ENCODE results near the gene ATG9A. TPM values are rescaled to one million over a fixed set of nuclear protein-coding genes. Genes with fewer than 3 reads are reported as not detected.
A peak's percentile ranks its signal among the peaks of the same experiment; 100 is the strongest.
"Not testable (repeated sequence)": the region's sequence is repeated elsewhere in the genome, so short reads cannot be mapped to it uniquely, and the experiment has no call there.

ATG9A gene
- total and polyA plus RNA-seq, 2 donors, result 10.0 to 27.4 TPM

DNA sequence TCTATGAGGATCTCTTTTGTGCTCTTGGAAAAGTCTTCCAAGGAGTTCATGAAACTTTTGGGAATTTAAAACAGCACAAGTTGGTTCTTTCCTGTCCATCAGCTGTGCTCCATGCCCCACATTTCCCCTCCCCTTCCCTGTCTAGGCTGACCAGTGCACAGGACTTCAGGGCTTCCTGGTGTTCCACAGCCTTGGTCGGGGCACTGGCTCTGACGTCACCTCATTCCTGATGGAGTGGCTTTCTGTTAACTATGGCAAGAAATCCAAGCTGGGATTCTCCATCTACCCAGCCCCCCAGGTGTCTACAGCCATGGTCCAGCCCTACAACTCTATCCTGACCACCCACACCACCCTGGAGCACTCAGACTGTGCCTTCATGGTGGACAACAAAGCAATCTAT, 41.6 kb upstream of the ATG9A start:
- no peak for DNase-seq (ENCODE audit: low read depth in 6 of 9, low spot score in 9 of 9)
- Histone ChIP-seq H3K9me3 (ENCODE audit: control insufficient read depth in 2 of 2, insufficient read depth in 1 of 2, low read length in 1 of 2) (no peaks in the 10 kb centered on the region), H3K4me1 (ENCODE audit: control insufficient read depth in 2 of 2, insufficient read depth in 2 of 2, low read length in 2 of 2) (no peaks in the 10 kb centered on the region), H3K36me3 (ENCODE audit: control insufficient read depth in 2 of 2, insufficient read depth in 2 of 2, low read length in 1 of 2) (no peaks in the 10 kb centered on the region), H3K27me3 (ENCODE audit: control insufficient read depth in 2 of 2, insufficient read depth in 1 of 2, low read length in 1 of 2) (peaks cover 0 to 26% of the 10 kb centered on the region in 2 donors), H3K27ac (ENCODE audit: low read depth in 1 of 2, low read length in 1 of 2) (no peak overlapping the region), H3K4me3 (ENCODE audit: low read length in 2 of 2) (no peak overlapping the region)
- WGBS, result 98% methylated on average over 2 of the region's 2 CpGs

DNA sequence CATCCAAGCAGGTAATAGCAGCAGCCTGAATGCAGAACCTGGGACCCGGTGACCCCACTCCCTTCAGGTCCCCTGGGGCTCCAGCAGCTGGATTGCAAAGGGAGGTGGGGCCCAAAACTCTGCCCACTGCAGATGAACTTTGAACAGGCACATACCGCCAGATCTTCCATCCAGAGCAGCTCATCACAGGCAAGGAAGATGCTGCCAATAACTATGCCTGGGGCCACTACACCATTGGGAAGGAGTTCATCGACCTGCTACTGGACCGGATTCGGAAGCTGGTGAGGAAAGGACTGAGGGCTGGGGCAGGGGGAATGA, 40.6 kb upstream of the ATG9A start:
- DNase-seq (ENCODE audit: low read depth in 6 of 9, low spot score in 9 of 9), result no peak

DNA sequence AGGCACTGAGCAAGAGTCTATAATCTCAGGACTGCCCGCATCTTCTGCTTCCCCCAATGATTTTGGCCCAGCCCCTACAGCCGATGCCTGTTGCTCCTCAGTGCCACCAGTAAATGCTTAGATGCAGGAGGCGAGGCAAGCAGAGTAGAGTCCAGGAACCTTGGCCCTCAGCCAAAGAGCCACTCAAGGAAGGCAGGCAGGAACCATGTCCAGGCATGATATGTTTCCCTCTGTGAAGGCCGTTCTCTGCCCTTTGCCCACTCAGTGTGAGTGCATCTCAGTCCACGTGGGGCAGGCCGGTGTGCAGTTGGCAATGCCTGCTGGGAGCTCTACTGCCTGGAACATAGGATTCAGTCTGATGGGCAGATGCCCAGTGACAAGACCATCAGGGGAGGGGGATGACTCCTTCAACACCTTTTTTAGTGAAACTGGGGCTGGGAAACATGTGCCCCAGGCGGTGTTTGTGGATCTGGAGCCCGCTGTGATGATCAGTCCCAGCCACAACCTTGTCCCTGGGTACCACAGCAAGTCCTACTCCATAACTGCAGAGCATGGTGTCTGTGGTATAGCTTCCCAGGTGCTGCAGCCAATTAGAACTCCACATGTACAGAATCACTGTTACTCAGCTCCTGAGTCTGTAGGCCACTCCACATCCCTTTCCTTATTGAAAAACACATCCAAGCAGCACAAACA, 40.1 kb upstream of the ATG9A start:
- H3K4me1 ChIP-seq (ENCODE audit: control insufficient read depth in 2 of 2, insufficient read depth in 2 of 2, low read length in 2 of 2), result no peaks in the 10 kb centered on the region

More for the DNA sequence above, 40.6 kb upstream of the ATG9A start:
- Histone ChIP-seq H3K36me3 (ENCODE audit: control insufficient read depth in 2 of 2, insufficient read depth in 2 of 2, low read length in 1 of 2) (no peaks in the 10 kb centered on the region), H3K9me3 (ENCODE audit: control insufficient read depth in 2 of 2, insufficient read depth in 1 of 2, low read length in 1 of 2) (no peaks in the 10 kb centered on the region), H3K4me3 (ENCODE audit: low read length in 2 of 2) (no peak overlapping the region), H3K27me3 (ENCODE audit: control insufficient read depth in 2 of 2, insufficient read depth in 1 of 2, low read length in 1 of 2) (peaks cover 0 to 26% of the 10 kb centered on the region in 2 donors), H3K4me1 (ENCODE audit: control insufficient read depth in 2 of 2, insufficient read depth in 2 of 2, low read length in 2 of 2) (no peaks in the 10 kb centered on the region), H3K27ac (ENCODE audit: low read depth in 1 of 2, low read length in 1 of 2) (no peak overlapping the region)
- WGBS, result 95% methylated on average over 5 of the region's 5 CpGs

DNA sequence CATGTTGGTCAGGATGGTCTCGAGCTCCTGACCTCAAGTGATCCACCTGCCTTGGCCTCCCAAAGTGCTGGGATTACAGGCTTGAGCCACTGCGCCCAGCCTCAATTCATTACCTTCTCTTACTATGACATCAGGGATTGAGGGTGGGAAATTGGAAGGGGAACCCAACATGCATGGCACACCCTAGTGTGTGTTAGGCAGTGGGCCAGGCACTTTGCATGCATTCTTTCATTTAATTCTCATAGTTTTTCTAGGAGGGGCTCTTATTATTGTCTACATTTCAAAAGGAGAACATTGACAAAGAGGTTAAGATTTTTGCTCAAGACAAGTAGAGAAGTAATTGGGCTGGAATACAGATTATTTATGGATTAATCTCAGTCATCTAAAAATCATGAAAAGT, 38.9 kb upstream of the ATG9A start:
- Histone ChIP-seq H3K27me3 (ENCODE audit: control insufficient read depth in 2 of 2, insufficient read depth in 1 of 2, low read length in 1 of 2) (peaks cover 0 to 14% of the 10 kb centered on the region in 2 donors), H3K36me3 (ENCODE audit: control insufficient read depth in 2 of 2, insufficient read depth in 2 of 2, low read length in 1 of 2) (no peaks in the 10 kb centered on the region), H3K4me3 (ENCODE audit: low read length in 2 of 2) (no peak overlapping the region), H3K27ac (ENCODE audit: low read depth in 1 of 2, low read length in 1 of 2) (no peak overlapping the region), H3K9me3 (ENCODE audit: control insufficient read depth in 2 of 2, insufficient read depth in 1 of 2, low read length in 1 of 2) (no peaks in the 10 kb centered on the region), H3K4me1 (ENCODE audit: control insufficient read depth in 2 of 2, insufficient read depth in 2 of 2, low read length in 2 of 2) (no peaks in the 10 kb centered on the region)
- 87% methylated on average over 2 of the region's 2 CpGs for WGBS
- no peak for DNase-seq (ENCODE audit: low read depth in 6 of 9, low spot score in 9 of 9)

More for the DNA sequence above, 40.1 kb upstream of the ATG9A start:
- H3K4me3 ChIP-seq (ENCODE audit: low read length in 2 of 2), result no peak overlapping the region
- peaks cover 0 to 25% of the 10 kb centered on the region in 2 donors for H3K27me3 ChIP-seq (ENCODE audit: control insufficient read depth in 2 of 2, insufficient read depth in 1 of 2, low read length in 1 of 2)
- H3K27ac ChIP-seq (ENCODE audit: low read depth in 1 of 2, low read length in 1 of 2), result no peak overlapping the region
- WGBS, result 90% methylated on average over 8 of the region's 8 CpGs
- no peaks in the 10 kb centered on the region for H3K9me3 ChIP-seq (ENCODE audit: control insufficient read depth in 2 of 2, insufficient read depth in 1 of 2, low read length in 1 of 2)
- no peaks in the 10 kb centered on the region for H3K36me3 ChIP-seq (ENCODE audit: control insufficient read depth in 2 of 2, insufficient read depth in 2 of 2, low read length in 1 of 2)
- DNase-seq (ENCODE audit: low read depth in 6 of 9, low spot score in 9 of 9), result no peak

DNA sequence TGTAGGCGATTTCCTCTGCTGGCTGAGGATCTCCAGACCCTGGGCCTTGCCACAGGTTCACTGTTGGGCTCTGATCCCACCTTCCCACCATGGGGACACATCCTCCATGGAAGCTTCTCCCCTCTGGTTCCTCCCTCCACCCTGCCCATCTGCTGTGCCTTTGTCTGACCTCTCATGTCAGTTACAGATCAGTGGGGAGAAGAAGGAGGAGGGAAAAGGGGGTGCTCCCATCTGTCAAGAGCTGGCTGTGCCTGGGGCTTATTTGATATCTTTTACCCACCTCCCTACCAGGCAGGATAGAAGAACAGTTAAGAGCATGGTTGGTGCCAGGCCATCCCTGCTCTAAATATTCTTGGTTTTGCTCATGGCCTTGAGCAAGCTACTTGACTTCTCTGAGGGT, 37.5 kb upstream of the ATG9A start:
- Histone ChIP-seq H3K27ac (ENCODE audit: low read depth in 1 of 2, low read length in 1 of 2) (no peak overlapping the region), H3K27me3 (ENCODE audit: control insufficient read depth in 2 of 2, insufficient read depth in 1 of 2, low read length in 1 of 2) (peaks cover 0 to 10% of the 10 kb centered on the region in 2 donors), H3K36me3 (ENCODE audit: control insufficient read depth in 2 of 2, insufficient read depth in 2 of 2, low read length in 1 of 2) (no peaks in the 10 kb centered on the region), H3K4me1 (ENCODE audit: control insufficient read depth in 2 of 2, insufficient read depth in 2 of 2, low read length in 2 of 2) (no peaks in the 10 kb centered on the region), H3K4me3 (ENCODE audit: low read length in 2 of 2) (no peak overlapping the region), H3K9me3 (ENCODE audit: control insufficient read depth in 2 of 2, insufficient read depth in 1 of 2, low read length in 1 of 2) (no peaks in the 10 kb centered on the region)
- DNase-seq (ENCODE audit: low read depth in 6 of 9, low spot score in 9 of 9), result no peak
- 97% methylated on average over 1 of the region's 1 CpG for WGBS

DNA sequence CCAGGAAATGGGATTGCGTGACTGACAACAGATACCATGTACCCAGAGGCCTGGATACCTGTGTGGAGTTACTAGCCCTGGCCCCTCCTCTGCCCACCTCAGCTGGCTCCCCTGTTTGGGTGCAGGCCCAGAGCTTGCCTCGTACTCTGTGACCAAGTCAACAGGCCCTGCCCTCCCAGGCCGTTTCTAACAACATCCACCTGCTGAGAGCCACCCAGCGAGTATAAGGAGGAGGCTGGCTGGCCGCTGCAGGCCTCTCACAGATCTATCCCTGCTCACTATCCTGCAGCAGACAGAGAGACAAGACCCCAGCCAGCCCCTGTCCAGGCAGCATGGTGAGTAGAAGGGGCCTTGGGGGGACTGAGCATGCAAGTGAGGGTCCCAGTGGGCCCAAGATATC, 36.8 kb upstream of the ATG9A start:
- Histone ChIP-seq H3K27ac (ENCODE audit: low read depth in 1 of 2, low read length in 1 of 2) (no peak overlapping the region), H3K4me3 (ENCODE audit: low read length in 2 of 2) (no peak overlapping the region), H3K4me1 (ENCODE audit: control insufficient read depth in 2 of 2, insufficient read depth in 2 of 2, low read length in 2 of 2) (peaks cover 3% of the 10 kb centered on the region in 2 donors), H3K36me3 (ENCODE audit: control insufficient read depth in 2 of 2, insufficient read depth in 2 of 2, low read length in 1 of 2) (no peaks in the 10 kb centered on the region), H3K9me3 (ENCODE audit: control insufficient read depth in 2 of 2, insufficient read depth in 1 of 2, low read length in 1 of 2) (no peaks in the 10 kb centered on the region), H3K27me3 (ENCODE audit: control insufficient read depth in 2 of 2, insufficient read depth in 1 of 2, low read length in 1 of 2) (peaks cover 0 to 7% of the 10 kb centered on the region in 2 donors)
- 94% methylated on average over 5 of the region's 5 CpGs for WGBS
- DNase-seq (ENCODE audit: low read depth in 6 of 9, low spot score in 9 of 9), result no peak

DNA sequence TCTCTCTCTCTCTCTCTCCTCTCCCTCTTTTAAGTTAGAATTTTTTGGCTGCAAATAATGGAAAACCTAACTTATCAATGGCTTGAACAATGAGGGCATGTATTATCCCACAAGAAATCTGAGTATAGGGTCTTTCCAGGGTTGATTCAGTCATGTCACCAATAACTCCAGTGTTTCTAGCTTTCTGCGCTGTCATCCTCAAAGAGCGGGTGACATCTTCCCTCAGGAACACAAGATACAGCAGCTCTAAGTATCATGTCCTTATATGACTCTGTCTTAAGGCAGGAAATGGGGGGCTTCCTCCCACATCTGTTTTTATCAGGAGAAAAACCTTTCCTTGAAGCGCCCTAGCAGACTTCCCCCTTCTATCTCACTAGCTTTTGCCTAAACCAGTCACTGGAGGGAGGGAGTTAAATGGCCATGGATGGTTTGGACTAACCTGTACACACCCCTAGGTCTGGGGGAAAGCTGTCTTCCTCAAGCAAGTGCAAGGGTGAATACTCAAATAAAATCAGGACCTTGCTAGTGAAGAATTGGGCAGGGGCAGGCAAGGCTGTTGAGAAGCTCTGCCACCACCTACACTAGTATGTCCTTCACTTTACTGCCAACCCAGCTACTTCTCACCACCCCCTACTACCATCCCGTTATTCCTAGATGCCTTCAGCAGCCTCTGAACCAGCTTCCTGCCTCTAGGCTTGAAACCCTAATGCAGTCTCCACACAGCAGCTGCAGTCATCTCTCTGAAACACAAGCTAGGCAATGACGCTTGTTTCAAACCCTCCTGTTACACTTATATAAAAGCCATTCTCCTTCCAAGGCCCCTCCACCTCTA, 31.8 kb upstream of the ATG9A start:
- no peak for DNase-seq (ENCODE audit: low read depth in 6 of 9, low spot score in 9 of 9)
- Histone ChIP-seq H3K4me1 (ENCODE audit: control insufficient read depth in 2 of 2, insufficient read depth in 2 of 2, low read length in 2 of 2) (peaks cover 6% of the 10 kb centered on the region in 2 donors), H3K4me3 (ENCODE audit: low read length in 2 of 2) (no peak overlapping the region), H3K27me3 (ENCODE audit: control insufficient read depth in 2 of 2, insufficient read depth in 1 of 2, low read length in 1 of 2) (peaks cover 6 to 23% of the 10 kb centered on the region in 2 donors), H3K27ac (ENCODE audit: low read depth in 1 of 2, low read length in 1 of 2) (no peak overlapping the region), H3K9me3 (ENCODE audit: control insufficient read depth in 2 of 2, insufficient read depth in 1 of 2, low read length in 1 of 2) (no peaks in the 10 kb centered on the region), H3K36me3 (ENCODE audit: control insufficient read depth in 2 of 2, insufficient read depth in 2 of 2, low read length in 1 of 2) (no peaks in the 10 kb centered on the region)
- WGBS, result 46% methylated on average over 5 of the region's 5 CpGs

DNA sequence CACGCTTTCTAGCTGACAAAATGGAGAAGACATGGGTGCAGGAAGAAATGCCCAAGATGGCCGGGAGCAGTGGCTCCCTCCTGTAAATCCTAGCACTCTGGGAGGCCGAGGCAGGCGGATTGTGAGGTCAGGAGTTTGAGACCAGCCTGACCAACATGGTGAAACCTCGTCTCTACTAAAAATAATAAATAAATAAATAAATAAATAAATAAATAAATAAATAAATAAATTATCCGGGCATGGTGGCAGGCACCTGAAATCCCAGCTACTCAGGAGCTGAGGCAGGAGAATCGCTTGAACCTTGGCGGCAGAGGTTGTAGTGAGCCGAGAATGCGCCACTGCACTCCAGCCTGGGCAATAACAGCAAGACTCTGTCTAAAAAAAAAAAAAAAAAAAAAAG, 29.5 kb upstream of the ATG9A start:
- WGBS, result 96% methylated on average over 10 of the region's 10 CpGs

DNA sequence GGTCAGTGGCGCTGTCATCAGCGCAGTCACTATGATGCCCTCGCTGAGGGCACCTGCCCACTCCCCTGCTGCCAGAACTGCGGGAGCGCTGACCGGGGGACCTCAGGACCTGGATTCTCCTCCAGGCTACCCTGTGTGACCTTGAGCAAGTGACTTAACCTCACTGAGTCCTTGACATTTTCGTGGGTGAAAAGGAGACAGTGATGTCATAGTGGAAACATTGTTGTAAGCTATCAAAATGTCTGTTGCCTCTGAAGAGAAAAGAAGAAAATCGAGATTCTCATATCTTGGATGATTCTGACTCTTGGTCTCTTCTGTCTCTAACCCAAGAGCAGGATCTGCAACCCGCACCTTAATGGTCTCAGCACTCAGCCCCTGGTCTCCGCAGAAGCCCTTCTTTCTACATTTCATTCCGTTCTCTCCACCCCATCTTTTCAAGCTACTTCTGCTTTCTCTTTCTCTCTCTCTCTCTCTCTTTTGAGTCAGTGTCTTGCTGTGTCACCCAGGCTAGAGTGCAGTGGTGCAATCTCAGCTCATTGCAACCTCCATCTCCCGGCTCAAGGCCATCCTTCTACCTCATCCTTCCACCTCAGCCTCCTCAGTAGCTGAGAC, 25.3 kb upstream of the ATG9A start:
- Histone ChIP-seq H3K27ac (ENCODE audit: low read depth in 1 of 2, low read length in 1 of 2) (peak overlapping the region; percentile 12 to 86), H3K36me3 (ENCODE audit: control insufficient read depth in 2 of 2, insufficient read depth in 2 of 2, low read length in 1 of 2) (peaks cover 6 to 17% of the 10 kb centered on the region in 2 donors), H3K4me3 (ENCODE audit: low read length in 2 of 2) (peak overlapping the region; percentile 60 to 74), H3K27me3 (ENCODE audit: control insufficient read depth in 2 of 2, insufficient read depth in 1 of 2, low read length in 1 of 2) (peaks cover 40 to 72% of the 10 kb centered on the region in 2 donors), H3K9me3 (ENCODE audit: control insufficient read depth in 2 of 2, insufficient read depth in 1 of 2, low read length in 1 of 2) (peaks cover 0 to 5% of the 10 kb centered on the region in 2 donors), H3K4me1 (ENCODE audit: control insufficient read depth in 2 of 2, insufficient read depth in 2 of 2, low read length in 2 of 2) (peaks cover 9 to 49% of the 10 kb centered on the region in 2 donors)
- peak in 2 of 9 donors; percentile 29 to 63 for DNase-seq (ENCODE audit: low read depth in 6 of 9, low spot score in 9 of 9)
- WGBS, result 6% methylated on average over 12 of the region's 12 CpGs

More for the DNA sequence above, 29.5 kb upstream of the ATG9A start:
- H3K27ac ChIP-seq (ENCODE audit: low read depth in 1 of 2, low read length in 1 of 2); H3K4me3 ChIP-seq (ENCODE audit: low read length in 2 of 2); DNase-seq (ENCODE audit: low read depth in 6 of 9, low spot score in 9 of 9); H3K36me3 ChIP-seq (ENCODE audit: control insufficient read depth in 2 of 2, insufficient read depth in 2 of 2, low read length in 1 of 2); H3K9me3 ChIP-seq (ENCODE audit: control insufficient read depth in 2 of 2, insufficient read depth in 1 of 2, low read length in 1 of 2): not testable (repeated sequence)
- Histone ChIP-seq H3K27me3 (ENCODE audit: control insufficient read depth in 2 of 2, insufficient read depth in 1 of 2, low read length in 1 of 2) (peaks cover 19 to 46% of the 10 kb centered on the region in 2 donors), H3K4me1 (ENCODE audit: control insufficient read depth in 2 of 2, insufficient read depth in 2 of 2, low read length in 2 of 2) (peaks cover 10 to 18% of the 10 kb centered on the region in 2 donors)

Data from thymus (tissue), 11 donors.